HepG2 (cell line): ENCODE results near the gene CDC37. TPM values are rescaled to one million over a fixed set of nuclear protein-coding genes. Genes with fewer than 3 reads are reported as not detected.
A peak's percentile ranks its signal among the peaks of the same experiment; 100 is the strongest.

ENCODE experiments used
- ATF7-NPFF ChIP-seq: sonication (generic); formaldehyde crosslinking; IDR thresholded peaks from 2 replicates; pipeline ENCODE4 v1.8.1; 2023; ENCODE audit warnings: mild to moderate bottlenecking, low read depth, missing genetic modification reagents, moderate library complexity
- CENPBD1 ChIP-seq: sonication (generic); formaldehyde crosslinking; IDR thresholded peaks from 2 replicates; pipeline ENCODE4 v1.8.0; 2022; ENCODE audit warnings: missing genetic modification reagents, low read depth, mild to moderate bottlenecking, borderline replicate concordance
- CTCF ChIP-seq: sonication (generic); formaldehyde crosslinking; IDR thresholded peaks from 2 replicates; pipeline ENCODE4 v1.5.0; 2020; ENCODE audit warnings: mild to moderate bottlenecking, missing genetic modification reagents, moderate library complexity
- DR1 ChIP-seq: sonication (generic); formaldehyde crosslinking; IDR thresholded peaks from 2 replicates; pipeline ENCODE4 v1.8.0; 2021; ENCODE audit warnings: mild to moderate bottlenecking, missing genetic modification reagents, inconsistent platforms
- FOSL1 ChIP-seq: sonication (generic); formaldehyde crosslinking; IDR thresholded peaks from 2 replicates; pipeline ENCODE4 v1.9.0; 2021; ENCODE audit warnings: missing genetic modification reagents, borderline replicate concordance
- HHEX ChIP-seq: IDR thresholded peaks from 2 replicates; pipeline ENCODE4 v1.6.1; 2016; ENCODE audit warnings: control low read depth
- HNRNPK ChIP-seq: fragments of 200-400 bp; formaldehyde crosslinking; IDR thresholded peaks from 2 replicates; pipeline ENCODE4 v1.6.1; 2018; ENCODE audit warnings: low read length, low read depth, moderate library complexity, mild to moderate bottlenecking; ENCODE audit not compliant: poor library complexity, severe bottlenecking
- MAFG ChIP-seq: sonication (generic); formaldehyde crosslinking; IDR thresholded peaks from 2 replicates; pipeline ENCODE4 v1.5.1; 2020; ENCODE audit warnings: mild to moderate bottlenecking, missing genetic modification reagents
- MEIS1 ChIP-seq: sonication (generic); formaldehyde crosslinking; IDR thresholded peaks from 2 replicates; pipeline ENCODE4 v1.9.0; 2021; ENCODE audit warnings: mild to moderate bottlenecking, missing genetic modification reagents, moderate library complexity, borderline replicate concordance
- MXI1 ChIP-seq: IDR thresholded peaks from 3 replicates; pipeline ENCODE4 v1.6.1; 2012; ENCODE audit warnings: low read depth, low read length, inconsistent platforms, borderline replicate concordance
- PRDM15 ChIP-seq: sonication (generic); formaldehyde crosslinking; IDR thresholded peaks from 2 replicates; pipeline ENCODE4 v1.4.0; 2020; ENCODE audit warnings: missing genetic modification reagents
- SALL1 ChIP-seq: sonication (generic); formaldehyde crosslinking; IDR thresholded peaks from 2 replicates; pipeline ENCODE4 v1.8.0; 2022; ENCODE audit warnings: mild to moderate bottlenecking, missing genetic modification reagents
- SP4 ChIP-seq: sonication (generic); formaldehyde crosslinking; IDR thresholded peaks from 2 replicates; pipeline ENCODE4 v1.8.1; 2023; ENCODE audit warnings: mild to moderate bottlenecking, missing genetic modification reagents
- TARDBP ChIP-seq: sonication (generic); formaldehyde crosslinking; IDR thresholded peaks from 2 replicates; pipeline ENCODE4 v1.8.0; 2022; ENCODE audit warnings: mild to moderate bottlenecking, missing genetic modification reagents
- TBX3 ChIP-seq: fragments of 450-650 bp; IDR thresholded peaks from 2 replicates; pipeline ENCODE4 v1.6.1; 2017; ENCODE audit warnings: antibody characterized with exemption, mild to moderate bottlenecking, inconsistent platforms, borderline replicate concordance
- THAP11 ChIP-seq: IDR thresholded peaks from 2 replicates; pipeline ENCODE4 v1.6.1; 2016; ENCODE audit warnings: missing biosample characterization, missing genetic modification reagents
- ZNF432 ChIP-seq: sonication (generic); formaldehyde crosslinking; IDR thresholded peaks from 2 replicates; pipeline ENCODE4 v1.5.0; 2020; ENCODE audit warnings: missing genetic modification reagents, mild to moderate bottlenecking, borderline replicate concordance
- ZNF598 ChIP-seq: sonication (generic); formaldehyde crosslinking; IDR thresholded peaks from 2 replicates; pipeline ENCODE4 v1.5.1; 2020; ENCODE audit warnings: mild to moderate bottlenecking, missing genetic modification reagents, borderline replicate concordance
- ZNF768 ChIP-seq: sonication (generic); formaldehyde crosslinking; IDR thresholded peaks from 2 replicates; pipeline ENCODE4 v1.4.0; 2020; ENCODE audit warnings: missing genetic modification reagents
- polyA plus RNA-seq, 8 experiments: library from polyadenylated mRNA; depleted of rRNA in 3 of 8; stranded (reverse) in 7 of 8; unstranded in 1 of 8; fragments of >200 nt; fragmentation: Illumina TruSeq in 4 of 8; extraction: Trizol in 4 of 8; gene quantifications; 2 replicates each; pipeline versions ENCODE4 v1.2.1 to v1.2.3, GENCODE V29; 2011 to 2016; ENCODE audit warnings: low read depth in 4 of 8, missing spikeins in 1 of 8, mixed read lengths in 1 of 8; ENCODE audit not compliant: insufficient read depth in 1 of 8
- total RNA-seq, 5 experiments: library from RNA; depleted of rRNA; stranded (reverse); fragments of >200 nt; fragmentation: Illumina TruSeq; extraction: Trizol; gene quantifications; 2 replicates each; pipeline ENCODE4 v1.2.3, GENCODE V29; 2016; ENCODE audit warnings: low read depth in 1 of 5
- TF ChIP-seq, protein P1 (sequence below): sonication (generic); formaldehyde crosslinking; IDR thresholded peaks from 2 replicates; pipeline ENCODE4 v1.9.0; 2021; ENCODE audit warnings: missing genetic modification reagents, borderline replicate concordance

CDC37 gene
- total and polyA plus RNA-seq, 2 of the 13 experiments (the other 11 are each of a cell fraction or from before 2014, with no cell fraction given), result 158 to 177 TPM

- TF ChIP-seq PRDM15 (CRISPR knock-in tag) (no peak), SALL1 (CRISPR knock-in tag) (peak; percentile 84), MXI1 (peak; percentile 97), CENPBD1 (CRISPR knock-in tag) (no peak), MEIS1 (no peak), THAP11 (CRISPR knock-in tag) (peak; percentile 84), ZNF598 (CRISPR knock-in tag) (no peak), ZNF432 (no peak), CTCF (CRISPR knock-in tag) (peak; percentile 92), HNRNPK (peak; percentile 32), DR1 (CRISPR knock-in tag) (peak; percentile 70), SP4 (peak; percentile 89), MAFG (no peak), TBX3 (peak; percentile 88), TARDBP (peak; percentile 80; the same call in 1 of the 2 replicates), HHEX (CRISPR knock-in tag) (0 out of 2 replicates have a peak, but pooled peaks have one; percentile 12), ZNF768 (CRISPR knock-in tag) (peak; percentile 59; the same call in 1 of the 2 replicates), FOSL1 (CRISPR knock-in tag) (no peak), ATF7-NPFF (CRISPR knock-in tag) (peak; percentile 93)
- TF ChIP-seq, protein P1, sequence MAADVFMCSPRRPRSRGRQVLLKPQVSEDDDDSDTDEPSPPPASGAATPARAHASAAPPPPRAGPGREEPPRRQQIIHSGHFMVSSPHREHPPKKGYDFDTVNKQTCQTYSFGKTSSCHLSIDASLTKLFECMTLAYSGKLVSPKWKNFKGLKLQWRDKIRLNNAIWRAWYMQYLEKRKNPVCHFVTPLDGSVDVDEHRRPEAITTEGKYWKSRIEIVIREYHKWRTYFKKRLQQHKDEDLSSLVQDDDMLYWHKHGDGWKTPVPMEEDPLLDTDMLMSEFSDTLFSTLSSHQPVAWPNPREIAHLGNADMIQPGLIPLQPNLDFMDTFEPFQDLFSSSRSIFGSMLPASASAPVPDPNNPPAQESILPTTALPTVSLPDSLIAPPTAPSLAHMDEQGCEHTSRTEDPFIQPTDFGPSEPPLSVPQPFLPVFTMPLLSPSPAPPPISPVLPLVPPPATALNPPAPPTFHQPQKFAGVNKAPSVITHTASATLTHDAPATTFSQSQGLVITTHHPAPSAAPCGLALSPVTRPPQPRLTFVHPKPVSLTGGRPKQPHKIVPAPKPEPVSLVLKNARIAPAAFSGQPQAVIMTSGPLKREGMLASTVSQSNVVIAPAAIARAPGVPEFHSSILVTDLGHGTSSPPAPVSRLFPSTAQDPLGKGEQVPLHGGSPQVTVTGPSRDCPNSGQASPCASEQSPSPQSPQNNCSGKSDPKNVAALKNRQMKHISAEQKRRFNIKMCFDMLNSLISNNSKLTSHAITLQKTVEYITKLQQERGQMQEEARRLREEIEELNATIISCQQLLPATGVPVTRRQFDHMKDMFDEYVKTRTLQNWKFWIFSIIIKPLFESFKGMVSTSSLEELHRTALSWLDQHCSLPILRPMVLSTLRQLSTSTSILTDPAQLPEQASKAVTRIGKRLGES (CRISPR knock-in tag), result no peak
These were observed 13.3 kb upstream of the CDC37 start (continued) for GRCh38 chr19:10416380-10417257.
